ENCODE results near the gene COX19. TPM values are rescaled to one million over a fixed set of nuclear protein-coding genes. Genes with fewer than 3 reads are reported as not detected.

Gene COX19
- total RNA-seq, 6 experiments from 2014 or later: 5.6 to 7.6 (median 6.5) TPM

DNA sequence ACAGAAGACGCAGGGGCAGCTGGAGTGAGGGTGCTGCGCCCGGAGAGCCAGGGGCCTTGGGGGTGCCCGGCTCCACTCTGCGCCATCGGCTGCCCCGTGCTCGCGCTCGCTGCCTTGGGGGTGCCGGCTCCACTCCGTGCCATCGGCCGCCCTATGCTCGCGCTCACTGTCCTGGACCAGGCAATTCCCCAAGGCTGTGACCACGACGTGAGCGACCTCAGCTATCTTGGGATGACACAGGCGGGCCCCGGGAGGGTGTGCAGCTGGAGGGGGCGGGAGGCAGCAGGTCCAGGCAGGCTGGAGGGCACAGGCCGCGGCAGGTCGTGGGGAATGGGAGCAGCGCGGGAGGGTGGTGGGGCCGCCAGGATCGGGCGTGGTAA is 37.4 kb upstream of the COX19 start:
- DNase-seq: no peak
- H3K4me3 Mint-ChIP-seq: no peak overlapping the region
- no peaks in the 10 kb centered on the region for H3K9me3 Mint-ChIP-seq
- TF ChIP-seq CTCF (IDR thresholded peaks at IDR 0.05): no peak
- peaks cover 2% of the 10 kb centered on the region for H3K27me3 Mint-ChIP-seq (ENCODE audit: insufficient read depth)
- no peaks in the 10 kb centered on the region for H3K4me1 Mint-ChIP-seq (ENCODE audit: low read depth)
- peaks cover 12% of the 10 kb centered on the region for H3K36me3 Mint-ChIP-seq (ENCODE audit: low read depth)
- no peak overlapping the region for H3K27ac Mint-ChIP-seq

GRCh38 chr7:1012004-1012715 is 36.8 kb upstream of the COX19 start:
- Mint-ChIP-seq H3K27ac (no peak overlapping the region), H3K4me3 (no peak overlapping the region), H3K9me3 (no peaks in the 10 kb centered on the region), H3K27me3 (ENCODE audit: insufficient read depth) (peaks cover 2% of the 10 kb centered on the region), H3K36me3 (ENCODE audit: low read depth) (peaks cover 12% of the 10 kb centered on the region), H3K4me1 (ENCODE audit: low read depth) (no peaks in the 10 kb centered on the region)
- TF ChIP-seq CTCF (IDR thresholded peaks at IDR 0.05): no peak
- DNase-seq: no peak

- Mint-ChIP-seq H3K27ac (no peak overlapping the region), H3K9me3 (no peaks in the 10 kb centered on the region), H3K4me1 (ENCODE audit: low read depth) (no peaks in the 10 kb centered on the region), H3K27me3 (ENCODE audit: insufficient read depth) (peaks cover 2% of the 10 kb centered on the region), H3K36me3 (ENCODE audit: low read depth) (peaks cover 12% of the 10 kb centered on the region), H3K4me3 (no peak overlapping the region)
- TF ChIP-seq CTCF (IDR thresholded peaks at IDR 0.05): no peak
- no peak for DNase-seq
These were observed 36.1 kb upstream of the COX19 start for GRCh38 chr7:1011297-1012003.

GRCh38 chr7:1010226-1010625 is 34.9 kb upstream of the COX19 start:
- TF ChIP-seq CTCF (IDR thresholded peaks at IDR 0.05): no peak
- Mint-ChIP-seq H3K27me3 (ENCODE audit: insufficient read depth) (peaks cover 3% of the 10 kb centered on the region; the same call in 1 of the 2 replicates), H3K4me1 (ENCODE audit: low read depth) (no peaks in the 10 kb centered on the region), H3K4me3 (no peak overlapping the region), H3K27ac (no peak overlapping the region), H3K9me3 (no peaks in the 10 kb centered on the region), H3K36me3 (ENCODE audit: low read depth) (peaks cover 17% of the 10 kb centered on the region)
- no peak for DNase-seq

GRCh38 chr7:1009747-1010146 is 34.4 kb upstream of the COX19 start:
- H3K36me3 Mint-ChIP-seq (ENCODE audit: low read depth): peaks cover 17% of the 10 kb centered on the region
- H3K4me3 Mint-ChIP-seq: no peak overlapping the region
- H3K4me1 Mint-ChIP-seq (ENCODE audit: low read depth): no peaks in the 10 kb centered on the region
- H3K27ac Mint-ChIP-seq: no peak overlapping the region
- no peak for TF ChIP-seq CTCF (IDR thresholded peaks at IDR 0.05)
- H3K27me3 Mint-ChIP-seq (ENCODE audit: insufficient read depth): peaks cover 3% of the 10 kb centered on the region; the same call in 1 of the 2 replicates
- H3K9me3 Mint-ChIP-seq: no peaks in the 10 kb centered on the region
- no peak for DNase-seq
